OCI-M2 (cell line): ENCODE results near the gene RNF169.

Source experiments
- DNase-seq: peaks from one replicate; lab custom pipeline; 2025; ENCODE audit not compliant: unreplicated experiment; lab: John Stamatoyannopoulos, UW

Gene RNF169

GRCh38 chr11:74863410-74863809, 114.8 kb downstream of the RNF169 start:
- DNase-seq, result no peak

- DNase-seq, result no peak
Observed at GRCh38 chr11:74866557-74866956, 117.9 kb downstream of the RNF169 start.

- no peak for DNase-seq
Observed at GRCh38 chr11:74870485-74870884, 121.8 kb downstream of the RNF169 start.

GRCh38 chr11:74871037-74871436, 122.4 kb downstream of the RNF169 start:
- DNase-seq, result no peak

GRCh38 chr11:74877132-74877531, 128.5 kb downstream of the RNF169 start:
- no peak for DNase-seq
